ENCODE data around the gene FCER2.

Gene FCER2

GRCh38 chr19:7655581-7655980, 46.4 kb downstream of the FCER2 start:
- DNase-seq (ENCODE audit: low read depth) = no peak
- H3K4me3 ChIP-seq (ENCODE audit: control insufficient read depth, low read depth, low read length) = no peak overlapping the region
- no peak for TF ChIP-seq CTCF (IDR thresholded peaks at IDR 0.05; ENCODE audit: control insufficient read depth, insufficient read depth, low read depth, low read length, missing control alignments)

- H3K4me3 ChIP-seq (ENCODE audit: control insufficient read depth, low read depth, low read length) = no peak overlapping the region
- no peak for TF ChIP-seq CTCF (IDR thresholded peaks at IDR 0.05; ENCODE audit: control insufficient read depth, insufficient read depth, low read depth, low read length, missing control alignments)
- DNase-seq (ENCODE audit: low read depth) = no peak
Observed at GRCh38 chr19:7654401-7654800, 47.5 kb downstream of the FCER2 start.

- TF ChIP-seq CTCF (IDR thresholded peaks at IDR 0.05; ENCODE audit: control insufficient read depth, insufficient read depth, low read depth, low read length, missing control alignments) = peak; percentile 96
- peak overlapping the region; percentile 3; the same call in 1 of the 2 replicates for H3K4me3 ChIP-seq (ENCODE audit: control insufficient read depth, low read depth, low read length)
- no peak for DNase-seq (ENCODE audit: low read depth)
Observed at GRCh38 chr19:7652061-7652641, 49.8 kb downstream of the FCER2 start.

DNA sequence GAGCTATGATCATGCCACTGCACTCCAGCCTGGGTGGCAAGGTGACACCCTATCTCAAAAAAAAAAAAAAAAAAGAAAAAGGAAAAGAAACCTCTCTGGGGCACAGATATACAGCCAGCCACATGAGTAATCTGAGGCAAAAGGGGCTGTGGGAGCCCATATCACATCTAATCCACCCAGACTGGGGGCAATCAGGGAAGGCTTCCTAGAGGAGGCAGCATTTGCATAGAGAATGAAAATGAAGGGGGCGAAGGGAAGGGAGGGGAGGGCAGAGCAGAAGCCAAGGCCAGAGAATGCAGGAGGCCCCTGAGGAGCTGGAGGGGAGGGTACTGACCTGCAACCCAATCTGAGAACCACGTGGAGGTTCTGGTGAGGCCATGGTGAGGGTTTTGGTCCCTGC, 51.8 kb downstream of the FCER2 start:
- no peak overlapping the region for H3K4me3 ChIP-seq (ENCODE audit: control insufficient read depth, low read depth, low read length)
- no peak for DNase-seq (ENCODE audit: low read depth)
- TF ChIP-seq CTCF (IDR thresholded peaks at IDR 0.05; ENCODE audit: control insufficient read depth, insufficient read depth, low read depth, low read length, missing control alignments) = no peak

DNA sequence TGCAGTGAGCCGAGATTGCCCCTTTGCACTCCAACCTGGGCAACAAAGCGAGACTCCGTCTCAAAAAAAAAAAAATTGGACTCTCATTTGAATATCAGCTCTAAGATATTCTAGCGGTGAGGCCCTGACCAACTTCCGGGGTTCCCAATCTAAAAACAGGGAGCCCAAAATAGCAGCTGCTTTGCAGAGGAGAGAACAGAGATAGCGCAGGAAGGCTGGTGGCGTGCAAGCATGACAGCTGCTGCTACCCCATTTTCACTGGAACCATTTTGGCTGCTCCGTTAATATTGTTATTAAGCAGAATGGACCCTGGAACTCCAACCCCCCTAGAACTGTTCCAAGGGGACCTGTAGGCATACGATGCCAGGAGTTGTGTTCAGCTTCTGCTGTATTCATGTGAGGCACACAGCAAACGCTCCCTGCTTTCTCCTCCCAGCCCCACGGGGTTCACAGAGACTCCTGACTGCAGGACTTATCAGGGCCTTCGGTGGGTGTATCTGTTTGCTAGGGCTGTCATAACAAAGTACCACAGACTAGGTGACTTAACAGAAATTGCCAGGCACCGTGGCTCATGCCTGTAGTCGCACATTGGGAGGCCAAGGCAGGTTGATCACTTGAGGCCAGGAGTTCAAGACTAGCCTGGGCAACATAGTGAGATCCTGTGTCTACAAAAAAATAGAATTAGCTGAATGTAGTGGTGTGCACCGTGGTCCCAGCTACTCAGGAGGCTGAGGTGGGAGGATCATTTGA, 53.5 kb downstream of the FCER2 start:
- TF ChIP-seq CTCF (IDR thresholded peaks at IDR 0.05; ENCODE audit: control insufficient read depth, insufficient read depth, low read depth, low read length, missing control alignments) = no peak
- no peak for DNase-seq (ENCODE audit: low read depth)
- H3K4me3 ChIP-seq (ENCODE audit: control insufficient read depth, low read depth, low read length) = no peak overlapping the region

DNA sequence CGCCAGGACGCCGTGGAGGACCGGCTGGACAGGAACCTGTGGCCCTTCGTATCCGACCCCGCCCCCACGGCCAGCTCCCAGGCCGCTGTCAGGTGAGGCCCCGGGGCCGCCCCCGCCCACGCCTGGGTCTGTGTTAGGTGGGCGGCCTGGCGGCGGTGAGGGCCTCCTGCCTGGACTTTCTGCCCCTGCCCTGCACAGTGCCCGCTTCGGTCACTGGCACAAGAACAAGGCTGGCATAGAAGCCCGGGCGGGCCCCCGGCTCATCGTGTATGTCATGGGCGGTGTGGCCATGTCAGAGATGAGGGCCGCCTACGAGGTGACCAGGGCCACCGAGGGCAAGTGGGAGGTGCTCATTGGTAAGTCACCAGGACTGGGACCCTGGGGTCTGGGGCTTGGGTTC, 54.8 kb downstream of the FCER2 start:
- no peak overlapping the region for H3K4me3 ChIP-seq (ENCODE audit: control insufficient read depth, low read depth, low read length)
- no peak for DNase-seq (ENCODE audit: low read depth)
- TF ChIP-seq CTCF (IDR thresholded peaks at IDR 0.05; ENCODE audit: control insufficient read depth, insufficient read depth, low read depth, low read length, missing control alignments) = no peak
